LNCAP (cell line): ENCODE data around the gene ATG12.

Source experiments
- TF ChIP-seq, protein P1 (sequence below): fragments of 450-650 bp; IDR thresholded peaks from 2 replicates; pipeline ENCODE4 v1.5.1; 2017; ENCODE audit warnings: mild to moderate bottlenecking

The ATG12 gene

DNA sequence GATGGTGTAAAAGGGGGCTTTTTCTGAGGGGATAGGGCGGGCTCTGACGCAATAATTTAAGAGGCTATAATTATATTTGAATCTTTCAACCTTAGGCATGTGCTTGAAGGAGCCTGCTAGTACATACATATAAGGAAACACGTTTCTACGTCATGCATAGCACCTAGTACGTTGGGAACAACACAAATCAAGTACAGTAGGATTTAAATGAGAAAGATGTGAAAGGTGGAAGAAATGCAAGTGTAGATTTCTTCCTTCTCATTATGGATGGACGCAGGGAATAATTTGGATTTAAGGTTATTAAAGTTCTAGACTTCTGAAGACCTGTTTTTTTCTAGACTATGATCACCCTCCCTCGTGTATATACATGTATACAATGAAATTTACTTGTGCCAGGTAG is 24.0 kb downstream of the ATG12 start:
- TF ChIP-seq, protein P1, sequence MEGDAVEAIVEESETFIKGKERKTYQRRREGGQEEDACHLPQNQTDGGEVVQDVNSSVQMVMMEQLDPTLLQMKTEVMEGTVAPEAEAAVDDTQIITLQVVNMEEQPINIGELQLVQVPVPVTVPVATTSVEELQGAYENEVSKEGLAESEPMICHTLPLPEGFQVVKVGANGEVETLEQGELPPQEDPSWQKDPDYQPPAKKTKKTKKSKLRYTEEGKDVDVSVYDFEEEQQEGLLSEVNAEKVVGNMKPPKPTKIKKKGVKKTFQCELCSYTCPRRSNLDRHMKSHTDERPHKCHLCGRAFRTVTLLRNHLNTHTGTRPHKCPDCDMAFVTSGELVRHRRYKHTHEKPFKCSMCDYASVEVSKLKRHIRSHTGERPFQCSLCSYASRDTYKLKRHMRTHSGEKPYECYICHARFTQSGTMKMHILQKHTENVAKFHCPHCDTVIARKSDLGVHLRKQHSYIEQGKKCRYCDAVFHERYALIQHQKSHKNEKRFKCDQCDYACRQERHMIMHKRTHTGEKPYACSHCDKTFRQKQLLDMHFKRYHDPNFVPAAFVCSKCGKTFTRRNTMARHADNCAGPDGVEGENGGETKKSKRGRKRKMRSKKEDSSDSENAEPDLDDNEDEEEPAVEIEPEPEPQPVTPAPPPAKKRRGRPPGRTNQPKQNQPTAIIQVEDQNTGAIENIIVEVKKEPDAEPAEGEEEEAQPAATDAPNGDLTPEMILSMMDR = no peak

GRCh38 chr5:115816226-115817081 is 24.9 kb downstream of the ATG12 start, which contains the start of gene CDO1:
TSS of gene CDO1 (minus strand) at chr5:115816659. CDS start at chr5:115816397, 262 bp downstream.
- TF ChIP-seq, protein P1 = no peak

DNA sequence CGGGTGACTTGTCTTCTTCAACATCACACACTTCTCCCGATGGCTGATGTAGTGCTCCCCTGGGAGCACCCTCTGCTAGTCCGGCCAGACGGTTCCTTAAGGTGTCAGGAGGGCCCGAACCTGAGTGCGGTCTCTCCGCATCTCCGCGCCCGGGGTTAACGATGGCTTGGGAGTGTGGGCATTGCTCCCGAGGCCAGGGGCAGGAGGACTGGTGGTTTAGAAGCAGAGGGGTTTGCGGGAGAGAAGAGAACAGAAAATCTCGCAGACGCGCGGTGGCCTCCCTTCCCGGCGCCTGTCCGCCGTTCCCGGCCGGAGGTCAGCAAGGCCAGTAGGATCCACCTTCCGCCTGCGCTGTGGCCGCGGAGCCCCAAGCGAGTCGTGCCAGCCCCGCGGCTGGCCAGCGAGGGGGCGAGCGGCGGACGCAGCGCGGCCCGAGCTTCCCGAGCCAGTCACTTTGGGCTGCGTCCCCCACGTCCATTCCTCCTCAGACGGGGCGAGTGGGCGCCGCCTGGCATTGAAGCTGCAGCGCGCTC is 25.6 kb downstream of the ATG12 start:
- TF ChIP-seq, protein P1 = no peak

- TF ChIP-seq, protein P1 = no peak
Measured at GRCh38 chr5:115815006-115815692, 26.2 kb downstream of the ATG12 start.

- TF ChIP-seq, protein P1 = no peak
Measured at GRCh38 chr5:115813719-115814118, 27.6 kb downstream of the ATG12 start.

DNA sequence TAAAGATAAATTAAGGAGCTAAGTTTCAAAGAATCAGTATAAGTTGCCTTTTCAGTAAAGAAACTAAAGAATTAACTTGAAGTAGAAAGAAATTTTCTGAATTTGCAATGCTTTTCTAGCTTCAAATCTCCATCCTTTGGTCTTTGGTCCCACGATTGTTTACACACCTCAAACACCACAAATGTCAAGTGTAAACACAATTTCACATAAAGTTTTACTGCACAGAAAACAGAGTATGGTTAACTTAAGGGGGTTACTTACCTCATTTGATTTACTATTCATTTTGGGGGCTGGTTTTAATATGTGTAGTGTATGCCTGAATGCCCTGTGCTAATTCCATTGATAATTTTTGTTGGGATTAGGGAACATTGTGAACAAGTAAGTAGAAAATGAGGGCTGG is 29.0 kb downstream of the ATG12 start:
- TF ChIP-seq, protein P1 = no peak

- TF ChIP-seq, protein P1 = no peak
Measured at GRCh38 chr5:115811406-115811805, 30.0 kb downstream of the ATG12 start.
